H1 (cell line): ENCODE data around the gene SYNRG. TPM values are rescaled to one million over a fixed set of nuclear protein-coding genes. Genes with fewer than 3 reads are reported as not detected.

ENCODE experiments used
- CTCF ChIA-PET: fragments of 300-600 bp; sonication (Branson Sonifier 250); formaldehyde crosslinking; loops from one replicate; lab custom pipeline; 2021; ENCODE audit not compliant: partially characterized antibody; lab: Charles Lee
- POLR2A ChIA-PET: fragments of 300-600 bp; sonication (Branson Sonifier 250); formaldehyde crosslinking; loops from one replicate; lab custom pipeline; 2021; ENCODE audit warnings: inconsistent platforms; ENCODE audit not compliant: partially characterized antibody; lab: Charles Lee
- DNase-seq, 2 experiments: peaks; one replicate each; pipeline versions ENCODE4 v3.0.0 to v3.0.0-alpha.2; 2010 to 2022; ENCODE audit warnings: low spot score in 2 of 2, low read depth in 1 of 2, mixed read lengths in 1 of 2
- FAIRE-seq: peaks from 2 replicates; lab custom pipeline; 2011; peaks lifted over from hg19 to GRCh38; lab: Jason Lieb, UNC
- H2AFZ ChIP-seq: 2 replicates; pipeline ENCODE4 v1.8.1; 2012; ENCODE audit warnings: low read length, inconsistent platforms
- H2AK5ac ChIP-seq: 2 replicates; pipeline ENCODE4 v1.6.1; 2013; ENCODE audit warnings: low read depth, low read length
- H2BK120ac ChIP-seq: replicated peaks from 2 replicates; pipeline ENCODE3; 2013; ENCODE audit warnings: low read depth, low read length, inconsistent platforms
- H2BK12ac ChIP-seq: 2 replicates; pipeline ENCODE4 v1.6.1; 2013; ENCODE audit warnings: low read depth, low read length
- H2BK15ac ChIP-seq: 2 replicates; pipeline ENCODE4 v1.6.1; 2013; ENCODE audit warnings: low read length
- H2BK20ac ChIP-seq: 2 replicates; pipeline ENCODE4 v1.6.1; 2013; ENCODE audit warnings: low read length
- H2BK5ac ChIP-seq: 2 replicates; pipeline ENCODE4 v1.6.1; 2013; ENCODE audit warnings: low read depth, low read length
- H3K14ac ChIP-seq: 2 replicates; pipeline ENCODE4 v1.6.1; 2013; ENCODE audit warnings: inconsistent platforms; ENCODE audit not compliant: insufficient read length
- H3K18ac ChIP-seq: 2 replicates; pipeline ENCODE4 v1.6.1; 2013; ENCODE audit warnings: low read length; ENCODE audit errors: extremely low read depth
- H3K23ac ChIP-seq: 2 replicates; pipeline ENCODE4 v1.6.1; 2013; ENCODE audit warnings: inconsistent platforms; ENCODE audit not compliant: insufficient read length
- H3K23me2 ChIP-seq: 2 replicates; pipeline ENCODE4 v1.6.1; 2013; ENCODE audit warnings: low read depth, low read length
- H3K27ac ChIP-seq: 2 replicates; pipeline ENCODE4 v1.6.1; 2011; ENCODE audit warnings: low read depth, low read length, inconsistent platforms
- H3K27me3 ChIP-seq, 4 experiments: replicated peaks in 1 of 4; 1 replicate in 1 of 4; 2 replicates in 3 of 4; pipeline versions ENCODE4 v1.6.1 to v1.8.1; 2011 to 2013; ENCODE audit warnings: low read length in 3 of 4, mild to moderate bottlenecking in 3 of 4, inconsistent platforms in 2 of 4, mixed read lengths in 2 of 4, moderate library complexity in 1 of 4; ENCODE audit not compliant: control insufficient read depth in 3 of 4, insufficient read depth in 3 of 4; ENCODE audit errors: extremely low read depth in 1 of 4
- H3K36me3 ChIP-seq, 4 experiments: 2 replicates each; pipeline versions ENCODE4 v1.6.1 to v1.8.1; 2011 to 2013; ENCODE audit warnings: mild to moderate bottlenecking in 4 of 4, low read length in 3 of 4, moderate library complexity in 2 of 4, control low read depth in 1 of 4, inconsistent platforms in 1 of 4; ENCODE audit not compliant: insufficient read depth in 4 of 4, control insufficient read depth in 2 of 4
- H3K4ac ChIP-seq: replicated peaks from 2 replicates; pipeline ENCODE3; 2013; ENCODE audit warnings: low read length, low read depth, mixed read lengths, inconsistent platforms; ENCODE audit not compliant: insufficient read length
- H3K4me1 ChIP-seq, 4 experiments: replicated peaks in 1 of 4; 1 replicate in 1 of 4; 2 replicates in 3 of 4; pipeline versions ENCODE4 v1.6.1 to v1.8.1; 2011 to 2013; ENCODE audit warnings: low read length in 3 of 4, inconsistent platforms in 2 of 4, mixed read lengths in 1 of 4; ENCODE audit not compliant: insufficient read depth in 4 of 4, control insufficient read depth in 3 of 4
- H3K4me2 ChIP-seq, 2 experiments: 2 replicates each; pipeline versions ENCODE4 v1.6.1 to v1.8.1; 2011 to 2013; ENCODE audit warnings: low read depth in 2 of 2, low read length in 2 of 2, control low read depth in 1 of 2, inconsistent platforms in 1 of 2, mild to moderate bottlenecking in 1 of 2; ENCODE audit not compliant: insufficient read depth in 1 of 2
- H3K4me3 ChIP-seq, 4 experiments: fragments of 200-600, 300-600 bp in 1 of 4; sonication (generic), shearing (Covaris generic), sonication (Bioruptor Twin) in 1 of 4; 2 replicates each; pipeline versions ENCODE4 v1.5.1 to v1.8.1; 2011 to 2016; ENCODE audit warnings: low read length in 4 of 4, low read depth in 3 of 4, control low read depth in 2 of 4, inconsistent platforms in 2 of 4, mild to moderate bottlenecking in 2 of 4, mixed read lengths in 1 of 4, moderate library complexity in 1 of 4; ENCODE audit not compliant: insufficient read depth in 2 of 4; ENCODE audit errors: extremely low read depth in 1 of 4
- H3K56ac ChIP-seq: replicated peaks from 2 replicates; pipeline ENCODE3; 2013; ENCODE audit warnings: low read depth, mild to moderate bottlenecking, mixed read lengths, low read length, inconsistent platforms; ENCODE audit not compliant: insufficient read length
- H3K79me1 ChIP-seq: 2 replicates; pipeline ENCODE4 v1.6.1; 2013; ENCODE audit warnings: low read depth, low read length, control low read depth
- H3K79me2 ChIP-seq, 2 experiments: 2 replicates each; pipeline versions ENCODE4 v1.6.1 to v1.8.1; 2012 to 2013; ENCODE audit warnings: low read length in 2 of 2, mild to moderate bottlenecking in 2 of 2, inconsistent platforms in 1 of 2; ENCODE audit not compliant: insufficient read depth in 2 of 2, control insufficient read depth in 1 of 2
- H3K9ac ChIP-seq, 4 experiments: replicated peaks in 1 of 4; 1 replicate in 1 of 4; 2 replicates in 3 of 4; pipeline versions ENCODE4 v1.6.1 to v1.8.1; 2011 to 2013; ENCODE audit warnings: low read depth in 3 of 4, low read length in 3 of 4, control low read depth in 2 of 4, mild to moderate bottlenecking in 2 of 4, moderate library complexity in 2 of 4, inconsistent platforms in 1 of 4; ENCODE audit errors: extremely low read depth in 1 of 4
- H3K9me3 ChIP-seq, 2 experiments: 2 replicates each; pipeline versions ENCODE4 v1.6.1 to v1.8.1; 2012 to 2013; ENCODE audit warnings: mild to moderate bottlenecking in 2 of 2, moderate library complexity in 2 of 2, control low read depth in 1 of 2, inconsistent platforms in 1 of 2, low read depth in 1 of 2, low read length in 1 of 2, mixed read lengths in 1 of 2; ENCODE audit not compliant: insufficient read depth in 2 of 2
- H4K20me1 ChIP-seq, 2 experiments: replicated peaks in 1 of 2; 2 replicates each; pipeline versions ENCODE3 to v1.8.1; 2011 to 2013; ENCODE audit warnings: inconsistent platforms in 2 of 2, low read length in 2 of 2, mild to moderate bottlenecking in 1 of 2; ENCODE audit not compliant: insufficient read depth in 2 of 2, control insufficient read depth in 1 of 2
- H4K5ac ChIP-seq: 2 replicates; pipeline ENCODE4 v1.6.1; 2013; ENCODE audit warnings: low read length, low read depth, mixed read lengths, inconsistent platforms; ENCODE audit not compliant: insufficient read length
- H4K8ac ChIP-seq: 2 replicates; pipeline ENCODE4 v1.8.0; 2013; ENCODE audit warnings: mild to moderate bottlenecking, moderate library complexity, low read length, inconsistent platforms; ENCODE audit not compliant: insufficient read depth; ENCODE audit errors: extremely low read depth
- H4K91ac ChIP-seq: replicated peaks from 2 replicates; pipeline ENCODE3; 2013; ENCODE audit warnings: low read length, mixed read lengths, inconsistent platforms; ENCODE audit not compliant: insufficient read length
- ASH2L ChIP-seq: fragments of 200-600, 300-600 bp; sonication (generic); IDR thresholded peaks from one replicate; pipeline ENCODE4 v1.7.1; 2017; ENCODE audit warnings: low read length
- CREB1 ChIP-seq: IDR thresholded peaks from 2 replicates; pipeline ENCODE4 v1.6.1; 2012; ENCODE audit warnings: inconsistent platforms
- JUN ChIP-seq: IDR thresholded peaks from 2 replicates; pipeline ENCODE4 v1.6.1; 2011; ENCODE audit warnings: low read depth, mild to moderate bottlenecking, improper control_type of control experiment, low read length
- JUND ChIP-seq: IDR thresholded peaks from 2 replicates; pipeline ENCODE4 v1.6.1; 2011; ENCODE audit warnings: mild to moderate bottlenecking, improper control_type of control experiment, low read length
- NRF1 ChIP-seq: IDR thresholded peaks from 2 replicates; pipeline ENCODE4 v1.6.1; 2011; ENCODE audit warnings: mild to moderate bottlenecking, low read depth, low read length, improper control_type of control experiment
- PHF8 ChIP-seq: fragments of 200-600 bp; sonication (generic); conservative IDR thresholded peaks from 2 replicates; pipeline ENCODE4 v1.7.1; 2012; ENCODE audit warnings: low read depth, mild to moderate bottlenecking, inconsistent platforms, low read length, moderate library complexity
- RFX5 ChIP-seq: IDR thresholded peaks from 2 replicates; pipeline ENCODE4 v1.6.1; 2011; ENCODE audit warnings: low read depth, low read length, improper control_type of control experiment, borderline replicate concordance
- RNF2 ChIP-seq: fragments of 200-900, 300-1000 bp; sonication (generic); IDR thresholded peaks from 2 replicates; pipeline ENCODE4 v1.7.1; 2016; ENCODE audit warnings: borderline replicate concordance, low read depth, mild to moderate bottlenecking, antibody characterized with exemption, low read length; ENCODE audit not compliant: poor library complexity, severe bottlenecking; ENCODE audit errors: missing control alignments
- SRF ChIP-seq: IDR thresholded peaks from 2 replicates; pipeline ENCODE4 v1.6.1; 2011; ENCODE audit warnings: mild to moderate bottlenecking, low read depth, low read length, moderate library complexity
- TCF12 ChIP-seq: IDR thresholded peaks from 2 replicates; pipeline ENCODE4 v1.6.1; 2011; ENCODE audit warnings: low read depth, mild to moderate bottlenecking, low read length
- TEAD4 ChIP-seq: IDR thresholded peaks from 2 replicates; pipeline ENCODE4 v1.6.1; 2012; ENCODE audit warnings: low read depth, low read length, inconsistent platforms, mixed read lengths
- ZNF274 ChIP-seq: IDR thresholded peaks from 2 replicates; pipeline ENCODE4 v1.7.0; 2012; ENCODE audit warnings: low read length, borderline replicate concordance; ENCODE audit errors: extremely low read depth
- WGBS, 2 experiments: shearing (Covaris generic) in 1 of 2; methylation state at CpG; one replicate each; pipeline versions ENCODE4 v1.1.6 to v1.1.7; 2013 to 2015; ENCODE audit warnings: low lambda C conversion rate in 2 of 2, mixed read lengths in 2 of 2, inconsistent platforms in 1 of 2, low coverage in 1 of 2, missing lambda C conversion rate in 1 of 2; ENCODE audit not compliant: insufficient replicate concordance in 2 of 2, insufficient coverage in 1 of 2, insufficient read length in 1 of 2; ENCODE audit errors: extremely low coverage in 1 of 2, missing lambda C conversion rate in 1 of 2; 5-methylcytosine and 5-hydroxymethylcytosine counted together
- polyA plus RNA-seq, 7 experiments: library from polyadenylated mRNA; depleted of rRNA in 3 of 7; stranded (reverse) in 5 of 7; unstranded in 2 of 7; fragments of >200 nt in 5 of 7; fragments of 200-250 nt in 2 of 7; gene quantifications; 1 replicate in 5 of 7; 2 replicates in 1 of 7; 4 replicates in 1 of 7; pipeline versions ENCODE4 v1.2.1 to v1.2.3, GENCODE V29; 2011 to 2013; ENCODE audit warnings: missing spikeins in 2 of 7, mixed read lengths in 2 of 7
- total RNA-seq: library from RNA; stranded (reverse); fragmentation: NEBNext Ultra II Directional; extraction: Animal tissue kit (Norgen Biotek cat#: 25700); gene quantifications from 2 replicates; pipeline ENCODE4 v1.2.1, GENCODE V29; 2021

The SYNRG gene
- total and polyA plus RNA-seq, 2 of the 8 experiments (the other 6 are each of a cell fraction or from before 2014, with no cell fraction given), result 7.7 to 31.7 TPM

GRCh38 chr17:37510056-37510455 lies 99.2 kb downstream of the SYNRG start:
- Histone ChIP-seq H3K14ac (no peak overlapping the region), H3K27ac (no peak overlapping the region), H2AFZ (no peak overlapping the region), H2BK20ac (no peak overlapping the region), H3K9me3 (no peaks in the 10 kb centered on the region), H3K9ac (no peak overlapping the region), H3K23ac (no peak overlapping the region), H3K4ac (no peak overlapping the region), H3K27me3 (no peaks in the 10 kb centered on the region), H4K91ac (no peak overlapping the region), H2BK120ac (no peak overlapping the region), H2BK15ac (no peak overlapping the region), H4K20me1 (peaks cover 4 to 5% of the 10 kb centered on the region in 2 experiments), H3K79me1 (peaks cover 8% of the 10 kb centered on the region), H3K4me1 (peaks cover 0 to 3% (median 1%) of the 10 kb centered on the region in 4 experiments; a peak in 4 of 7 replicates), H2BK5ac (no peak overlapping the region), H3K4me2 (no peak overlapping the region), H2BK12ac (0 out of 2 replicates have a peak overlapping the region, but pooled peaks have one; percentile 60), H3K36me3 (peaks cover 0 to 22% (median 4%) of the 10 kb centered on the region in 4 experiments; a peak in 5 of 8 replicates), H3K23me2 (no peaks in the 10 kb centered on the region), H3K4me3 (no peak overlapping the region), H3K79me2 (peaks cover 0 to 9% of the 10 kb centered on the region in 2 experiments; a peak in 2 of 4 replicates), H2AK5ac (peak overlapping the region; percentile 66; the same call in 1 of the 2 replicates), H4K8ac (no peak overlapping the region), H3K18ac (no peak overlapping the region), H4K5ac (no peak overlapping the region), H3K56ac (no peak overlapping the region)
- POLR2A ChIA-PET, result interaction anchor here (2.0 kb wide), 1 partner anchor 15 kb away, joined by 5 read pairs; no protein-coding TSS in a partner anchor
- no peak for DNase-seq
- CTCF ChIA-PET, result no interaction called here
- 93% methylated on average over 17 of the region's 17 CpGs; no CpG with 5 or more reads in 1 of the 2 experiments for WGBS, 2 experiments
- FAIRE-seq, result no peak
- TF ChIP-seq NRF1 (no peak), ASH2L (no peak), ZNF274 (no peak), SRF (no peak), PHF8 (no peak), CREB1 (no peak), JUND (no peak), JUN (no peak), TEAD4 (no peak), RFX5 (no peak), RNF2 (no peak), TCF12 (no peak)
